SK-N-MC (cell line): ENCODE data around the gene LMF1.

Experiments used
- EZH2 ChIP-seq: fragments of 200-600 bp; sonication (generic); IDR thresholded peaks from one replicate; pipeline ENCODE4 v1.6.1; 2017; ENCODE audit warnings: antibody characterized with exemption
- POLR2AphosphoS5 ChIP-seq: IDR thresholded peaks from 2 replicates; pipeline ENCODE4 v1.6.1; 2012; ENCODE audit warnings: mild to moderate bottlenecking, low read depth, low read length, borderline replicate concordance

GRCh38 chr16:986411-986810, 15.6 kb upstream of the LMF1 start:
- TF ChIP-seq POLR2AphosphoS5 (no peak), EZH2 (no peak)
